Fibroblast of villous mesenchyme (primary cell): ENCODE results near the gene RNU6-7. TPM values are rescaled to one million over a fixed set of nuclear protein-coding genes. Genes with fewer than 3 reads are reported as not detected.

Experiments used
- DNase-seq: peaks from one replicate; pipeline ENCODE4 v3.0.0-alpha.2; 2010; ENCODE audit warnings: low read depth
- H3K4me3 ChIP-seq: 2 replicates; pipeline ENCODE4 v1.5.1; 2011; ENCODE audit warnings: low read depth, mild to moderate bottlenecking, low read length
- total RNA-seq: library from RNA; depleted of rRNA; stranded (reverse); fragments of >200 nt; gene quantifications from 2 replicates; pipeline ENCODE4 v1.2.3, GENCODE V29; 2012
- TF ChIP-seq, protein P1 (sequence below): IDR thresholded peaks from 2 replicates; pipeline ENCODE4 v1.5.1; 2012; ENCODE audit warnings: low read depth, mild to moderate bottlenecking, low read length; ENCODE audit not compliant: insufficient read depth

Gene RNU6-7
- total RNA-seq, 1 donor: not detected

DNA sequence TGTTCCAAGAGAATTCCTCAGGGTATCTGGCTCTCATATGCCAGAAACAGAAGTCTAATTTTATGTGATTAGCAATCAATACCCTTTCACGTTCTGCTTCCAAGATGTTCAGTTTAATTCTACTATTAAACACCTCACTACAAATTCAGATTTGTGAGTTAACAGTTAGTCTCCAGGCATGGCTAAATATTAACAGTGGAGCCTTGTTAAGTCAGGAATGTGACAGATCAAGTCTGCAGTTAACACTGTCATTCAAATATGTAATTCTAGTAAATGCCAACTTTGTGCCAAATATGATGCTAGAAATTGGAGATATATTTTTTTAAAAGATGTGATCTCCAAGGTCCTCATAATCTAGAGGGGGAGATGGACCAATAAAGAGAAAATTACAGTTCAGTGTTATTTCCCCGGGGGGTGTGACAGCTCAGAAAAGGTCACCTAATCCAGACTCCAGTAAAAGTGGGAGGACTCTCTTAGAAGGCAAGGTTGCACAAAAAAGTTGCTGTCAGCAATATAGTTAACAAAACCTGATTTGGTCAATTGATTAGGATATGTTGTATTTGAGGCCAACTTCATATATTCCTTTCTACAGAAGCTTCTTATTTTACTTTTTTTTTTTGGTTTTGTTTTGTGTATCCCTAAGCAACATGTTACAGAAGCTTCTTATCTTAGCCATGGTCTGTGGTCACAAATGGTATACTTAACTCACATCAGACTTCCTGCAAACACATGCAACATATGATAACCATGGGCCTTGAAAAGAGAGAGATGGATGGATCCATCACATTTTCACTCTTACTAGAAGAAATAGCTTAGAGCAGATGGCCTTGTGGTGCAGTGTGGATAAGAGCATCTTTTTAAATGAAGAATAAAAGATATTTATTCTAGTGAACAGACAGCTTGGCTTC lies 18.4 kb upstream of the RNU6-7 start:
- TF ChIP-seq, protein P1, sequence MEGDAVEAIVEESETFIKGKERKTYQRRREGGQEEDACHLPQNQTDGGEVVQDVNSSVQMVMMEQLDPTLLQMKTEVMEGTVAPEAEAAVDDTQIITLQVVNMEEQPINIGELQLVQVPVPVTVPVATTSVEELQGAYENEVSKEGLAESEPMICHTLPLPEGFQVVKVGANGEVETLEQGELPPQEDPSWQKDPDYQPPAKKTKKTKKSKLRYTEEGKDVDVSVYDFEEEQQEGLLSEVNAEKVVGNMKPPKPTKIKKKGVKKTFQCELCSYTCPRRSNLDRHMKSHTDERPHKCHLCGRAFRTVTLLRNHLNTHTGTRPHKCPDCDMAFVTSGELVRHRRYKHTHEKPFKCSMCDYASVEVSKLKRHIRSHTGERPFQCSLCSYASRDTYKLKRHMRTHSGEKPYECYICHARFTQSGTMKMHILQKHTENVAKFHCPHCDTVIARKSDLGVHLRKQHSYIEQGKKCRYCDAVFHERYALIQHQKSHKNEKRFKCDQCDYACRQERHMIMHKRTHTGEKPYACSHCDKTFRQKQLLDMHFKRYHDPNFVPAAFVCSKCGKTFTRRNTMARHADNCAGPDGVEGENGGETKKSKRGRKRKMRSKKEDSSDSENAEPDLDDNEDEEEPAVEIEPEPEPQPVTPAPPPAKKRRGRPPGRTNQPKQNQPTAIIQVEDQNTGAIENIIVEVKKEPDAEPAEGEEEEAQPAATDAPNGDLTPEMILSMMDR: no peak
- H3K4me3 ChIP-seq: no peak overlapping the region
- DNase-seq: no peak

DNA sequence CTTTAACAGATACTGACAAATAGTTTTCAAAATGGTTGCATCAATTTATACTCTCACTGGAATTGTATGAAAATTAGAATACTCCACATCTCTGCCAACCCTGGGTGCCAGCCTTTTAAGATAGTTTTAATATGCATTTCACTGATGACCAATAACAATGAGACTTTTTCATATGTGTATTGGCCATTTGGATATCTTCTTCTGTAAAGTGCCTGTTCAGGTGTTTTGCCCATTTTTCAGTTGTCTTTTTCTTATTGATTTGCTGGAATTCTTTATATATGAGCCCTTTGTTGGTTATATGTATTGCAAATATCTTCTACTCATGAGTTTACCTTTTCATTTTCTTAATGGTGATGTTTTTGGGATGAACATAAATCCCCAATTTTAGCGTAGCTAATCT lies 16.7 kb upstream of the RNU6-7 start:
- TF ChIP-seq, protein P1: no peak
- no peak for DNase-seq
- no peak overlapping the region for H3K4me3 ChIP-seq

DNA sequence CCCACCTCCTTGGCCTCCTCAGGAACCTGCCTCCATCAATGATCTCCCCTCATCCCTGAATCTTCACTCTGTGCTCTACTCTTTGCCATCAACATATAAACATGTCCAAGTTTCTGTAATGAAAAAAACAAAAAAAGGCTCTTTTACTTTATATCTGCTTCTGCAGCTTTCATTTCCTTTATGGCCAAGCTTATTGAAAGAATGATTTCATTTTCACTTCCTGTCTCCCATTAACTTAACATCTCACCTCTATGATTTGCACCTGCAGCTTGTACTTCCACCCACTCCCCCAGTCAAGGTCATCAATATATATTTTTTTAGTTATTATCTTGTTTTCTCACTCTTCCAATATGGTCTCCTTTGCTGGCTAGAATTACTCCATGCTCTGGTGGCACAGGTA lies 15.6 kb upstream of the RNU6-7 start:
- TF ChIP-seq, protein P1: no peak
- H3K4me3 ChIP-seq: no peak overlapping the region

DNA sequence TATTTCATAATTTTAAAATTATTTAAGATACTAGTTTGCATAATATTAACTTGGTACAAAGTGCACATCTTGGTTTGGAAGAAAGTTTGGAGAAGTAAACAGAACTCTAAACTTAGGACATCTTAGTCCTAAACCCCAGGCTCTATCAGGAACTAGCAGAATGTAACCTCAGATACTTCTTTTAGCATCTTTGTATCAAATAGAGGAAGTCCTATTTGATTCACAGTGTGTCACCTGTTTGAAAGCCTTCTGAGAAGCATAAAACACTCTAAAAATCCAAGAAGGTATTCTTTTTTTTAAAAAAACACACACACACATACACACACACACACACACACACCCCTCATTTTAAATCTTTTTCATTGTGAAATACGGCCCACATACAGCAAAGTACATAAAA lies 12.0 kb upstream of the RNU6-7 start:
- H3K4me3 ChIP-seq: no peak overlapping the region
- TF ChIP-seq, protein P1: no peak
- no peak for DNase-seq

More for the DNA sequence above, 15.6 kb upstream of the RNU6-7 start:
- DNase-seq: no peak

DNA sequence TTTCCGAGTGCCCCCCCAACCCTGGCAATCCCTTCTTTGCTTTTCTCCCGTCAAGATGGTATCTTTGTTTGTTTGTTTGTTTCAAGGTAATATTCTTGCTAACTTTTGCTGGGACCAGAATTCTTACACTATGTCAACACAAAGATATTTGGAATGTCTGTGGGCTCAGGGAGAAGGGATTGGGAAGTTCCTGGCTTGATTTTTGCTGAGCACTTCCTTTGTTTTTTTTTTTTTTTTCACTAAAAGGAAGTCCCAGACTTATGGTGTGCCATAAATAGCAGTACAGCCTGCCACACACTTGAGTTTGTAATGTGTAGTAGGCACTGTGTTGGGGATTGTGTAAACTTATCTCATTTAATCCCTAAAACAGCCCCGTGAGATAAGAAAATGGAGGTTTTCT lies 11.2 kb upstream of the RNU6-7 start:
- no peak overlapping the region for H3K4me3 ChIP-seq
- DNase-seq: peak; percentile 14
- TF ChIP-seq, protein P1: no peak

DNA sequence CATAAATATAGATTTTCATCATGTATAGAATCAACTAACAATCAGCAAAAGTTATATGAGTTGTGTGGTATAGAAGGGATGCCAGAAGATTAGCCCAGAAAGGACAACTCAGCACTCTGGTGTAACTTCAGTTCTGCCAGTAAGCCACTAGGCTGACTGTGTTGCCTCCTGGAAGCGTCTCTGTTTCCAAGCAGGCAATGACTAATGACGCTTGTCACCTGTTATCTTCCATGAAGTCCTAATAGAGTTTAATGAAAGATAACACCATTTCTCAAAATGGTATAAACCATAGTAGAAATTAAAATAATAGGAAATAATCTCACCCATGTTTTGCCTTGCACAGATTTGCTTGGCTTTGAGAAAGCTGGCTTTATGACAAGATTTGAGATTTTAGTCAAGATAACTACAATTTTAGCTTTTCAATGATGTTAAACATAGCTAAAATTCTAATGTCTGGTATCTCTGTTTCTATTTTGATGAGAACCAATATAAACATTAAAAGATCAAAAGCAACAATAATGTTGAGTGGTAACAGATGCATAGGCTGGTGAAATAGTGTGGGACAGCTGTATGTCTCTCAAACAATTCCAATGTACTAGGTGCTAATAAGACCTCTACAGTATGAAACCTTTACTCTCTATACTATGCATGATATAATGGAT lies 9.0 kb upstream of the RNU6-7 start:
- no peak overlapping the region for H3K4me3 ChIP-seq
- no peak for DNase-seq
- TF ChIP-seq, protein P1: no peak
